Testis (tissue), 3 donors: ENCODE results near the gene SCPEP1. TPM values are rescaled to one million over a fixed set of nuclear protein-coding genes. Genes with fewer than 3 reads are reported as not detected.
A peak's percentile ranks its signal among the peaks of the same experiment; 100 is the strongest.
"Not testable (repeated sequence)": the region's sequence is repeated elsewhere in the genome, so short reads cannot be mapped to it uniquely, and the experiment has no call there.

Source experiments
- DNase-seq: peaks from one replicate; pipeline ENCODE4 v3.0.0-alpha.2; 2019
- H3K27ac ChIP-seq, 2 donors: fragments of 200-600 bp; sonication (generic); one replicate each; pipeline ENCODE4 v1.5.1; 2019
- H3K27me3 ChIP-seq: fragments of 200-600 bp; sonication (generic); one replicate; pipeline ENCODE4 v1.5.1; 2019
- H3K36me3 ChIP-seq: fragments of 200-600 bp; sonication (generic); one replicate; pipeline ENCODE4 v1.5.1; 2017; ENCODE audit warnings: low read depth; ENCODE audit errors: missing control alignments
- H3K4me1 ChIP-seq: fragments of 200-600 bp; sonication (generic); one replicate; pipeline ENCODE4 v1.5.1; 2019
- H3K4me3 ChIP-seq, 2 donors: fragments of 200-600 bp; sonication (generic); one replicate each; pipeline ENCODE4 v1.5.1; 2017 to 2019
- H3K9me3 ChIP-seq: fragments of 200-600 bp; sonication (generic); one replicate; pipeline ENCODE4 v1.5.1; 2017
- CTCF ChIP-seq, 3 experiments: fragments of 450-650 bp in 2 of 3; fragments of 200-600 bp in 1 of 3; sonication (generic) in 1 of 3; IDR thresholded peaks; one replicate each; pipeline ENCODE4 v1.5.1; 2016 to 2019; ENCODE audit warnings: antibody characterized with exemption in 3 of 3, mild to moderate bottlenecking in 2 of 3, moderate library complexity in 1 of 3
- POLR2A ChIP-seq: fragments of 450-650 bp; IDR thresholded peaks from one replicate; pipeline ENCODE4 v1.6.1; 2017; ENCODE audit warnings: antibody characterized with exemption, mild to moderate bottlenecking, moderate library complexity
- WGBS, 2 donors: methylation state at CpG; one replicate each; pipeline ENCODE4 v1.1.5; 2018; 5-methylcytosine and 5-hydroxymethylcytosine counted together
- intact Hi-C: fragments of 100-400 bp; cut with DNase I; formaldehyde crosslinking; loops from one replicate; pipeline ENCODE4 v1.15.1; 2023; ENCODE audit warnings: low total_unique reads
- polyA plus RNA-seq: library from polyadenylated mRNA; stranded (reverse); fragments of 350-450 nt; fragmentation: Illumina TruSeq; extraction: RNeasy Lipid Tissue Mini Kit (QIAGEN cat#74804); gene quantifications from one replicate; pipeline ENCODE4 v1.2.3, GENCODE V29; 2014; ENCODE audit warnings: low read depth, low replicate concordance; ENCODE audit not compliant: insufficient read depth
- total RNA-seq, 2 donors: library from RNA; depleted of rRNA; stranded (reverse); fragments of >200 nt; gene quantifications; one replicate each; pipeline ENCODE4 v1.2.3, GENCODE V29; 2016

The SCPEP1 gene
- total and polyA plus RNA-seq, 3 donors from 2014 or later, result 30.7 to 55.7 (median 35.2) TPM

- H3K27ac ChIP-seq, result peak within 1 kb of the TSS; percentile 88 to 95
- no peaks in the 10 kb centered on the region for H3K9me3 ChIP-seq
- TF ChIP-seq POLR2A (no peak), CTCF (IDR thresholded peaks at IDR 0.05) (peak; percentile 100)
- H3K36me3 ChIP-seq, result no peaks in the 10 kb centered on the region
- 4 to 5% methylated on average over 22 to 59 of the region's 59 CpGs for WGBS, 2 donors
- H3K4me1 ChIP-seq, result peaks cover 22% of the 10 kb centered on the region
- no peaks in the 10 kb centered on the region for H3K27me3 ChIP-seq
- H3K4me3 ChIP-seq, result peak within 1 kb of the TSS; percentile 81 to 95
- peak; percentile 96 for DNase-seq
- intact Hi-C loops, result no loop called here
Measured at GRCh38 chr17:56960596-56961538, 17.1 kb upstream of the SCPEP1 start, which contains the start of gene COIL. Gene COIL (minus strand): TSS chr17:56961050. CDS start chr17:56961019, 31 bp downstream.

GRCh38 chr17:56965241-56965640 lies 12.7 kb upstream of the SCPEP1 start:
- H3K4me1 ChIP-seq, H3K4me3 ChIP-seq, H3K9me3 ChIP-seq, H3K27ac ChIP-seq, DNase-seq, H3K36me3 ChIP-seq, H3K27me3 ChIP-seq, intact Hi-C loops: not testable (repeated sequence)
- 93 to 97% methylated on average over 9 of the region's 9 CpGs for WGBS, 2 donors

- H3K27ac ChIP-seq, H3K4me1 ChIP-seq, intact Hi-C loops, H3K9me3 ChIP-seq, H3K4me3 ChIP-seq, H3K27me3 ChIP-seq, DNase-seq, H3K36me3 ChIP-seq: not testable (repeated sequence)
- 93% methylated on average over 6 of the region's 6 CpGs for WGBS, 2 donors
Measured at GRCh38 chr17:56965681-56966080, 12.2 kb upstream of the SCPEP1 start.

- WGBS, 2 donors, result 81 to 82% methylated on average over 5 of the region's 5 CpGs
- intact Hi-C loops, result no loop called here
- Histone ChIP-seq H3K27me3 (no peaks in the 10 kb centered on the region), H3K4me3 (no peak overlapping the region), H3K36me3 (no peaks in the 10 kb centered on the region), H3K4me1 (peaks cover 4% of the 10 kb centered on the region), H3K27ac (no peak overlapping the region), H3K9me3 (no peaks in the 10 kb centered on the region)
- TF ChIP-seq CTCF (IDR thresholded peaks at IDR 0.05), result no peak
- TF ChIP-seq POLR2A, result no peak
- no peak for DNase-seq
Measured at GRCh38 chr17:56966338-56966737, 11.6 kb upstream of the SCPEP1 start.

- Histone ChIP-seq H3K4me3 (no peak overlapping the region), H3K27me3 (no peaks in the 10 kb centered on the region), H3K9me3 (no peaks in the 10 kb centered on the region), H3K4me1 (no peaks in the 10 kb centered on the region), H3K36me3 (no peaks in the 10 kb centered on the region), H3K27ac (no peak overlapping the region)
- TF ChIP-seq CTCF (IDR thresholded peaks at IDR 0.05) (no peak), POLR2A (no peak)
- no peak for DNase-seq
- intact Hi-C loops, result no loop called here
- 97 to 100% methylated on average over 1 of the region's 1 CpG for WGBS, 2 donors
Measured at GRCh38 chr17:56970974-56971373, 7.0 kb upstream of the SCPEP1 start.
